ENCODE measurements around the gene PLEKHO1.
"Not testable (repeated sequence)": the region's sequence is repeated elsewhere in the genome, so short reads cannot be mapped to it uniquely, and the experiment has no call there.

The PLEKHO1 gene

DNA sequence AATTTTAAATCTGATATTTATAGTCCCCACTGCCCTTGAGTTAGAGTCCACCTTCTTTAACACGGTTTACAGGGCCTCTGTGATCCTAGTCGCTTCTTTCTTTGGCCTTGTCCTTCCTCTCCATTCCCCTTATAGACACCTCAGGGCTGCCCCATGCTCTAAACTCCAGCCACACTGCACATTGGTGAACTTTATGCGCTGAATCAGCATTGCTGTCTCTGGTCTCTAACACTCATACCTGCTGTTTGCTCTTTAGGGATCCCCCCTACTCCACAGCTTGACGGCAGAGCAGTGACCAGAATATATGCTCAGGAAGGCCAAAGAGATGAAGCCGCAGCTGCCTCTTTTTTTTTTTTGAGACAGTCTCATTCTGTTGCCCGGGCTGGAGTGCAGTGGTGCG is 30.2 kb downstream of the PLEKHO1 start:
- no peak for DNase-seq

DNA sequence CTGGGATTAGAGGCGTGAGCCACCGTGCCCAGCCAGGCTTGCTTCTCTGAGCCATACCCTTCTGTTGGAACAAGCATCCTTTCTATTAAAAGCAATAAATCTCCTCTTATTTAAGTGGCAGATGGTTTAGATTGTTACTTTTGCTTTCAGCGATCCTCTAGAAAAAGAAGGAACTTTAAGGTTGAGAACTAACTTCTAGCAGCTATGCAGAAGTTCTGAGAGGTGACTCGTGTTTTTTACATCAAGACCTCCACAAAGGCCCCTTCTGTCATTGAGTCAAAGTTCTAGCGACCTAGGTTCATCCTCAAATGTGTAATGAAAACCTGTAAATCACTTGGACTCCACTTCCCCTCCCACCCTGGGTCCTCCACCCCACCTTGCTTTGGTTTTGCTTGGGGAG is 30.8 kb downstream of the PLEKHO1 start:
- no peak for DNase-seq

DNA sequence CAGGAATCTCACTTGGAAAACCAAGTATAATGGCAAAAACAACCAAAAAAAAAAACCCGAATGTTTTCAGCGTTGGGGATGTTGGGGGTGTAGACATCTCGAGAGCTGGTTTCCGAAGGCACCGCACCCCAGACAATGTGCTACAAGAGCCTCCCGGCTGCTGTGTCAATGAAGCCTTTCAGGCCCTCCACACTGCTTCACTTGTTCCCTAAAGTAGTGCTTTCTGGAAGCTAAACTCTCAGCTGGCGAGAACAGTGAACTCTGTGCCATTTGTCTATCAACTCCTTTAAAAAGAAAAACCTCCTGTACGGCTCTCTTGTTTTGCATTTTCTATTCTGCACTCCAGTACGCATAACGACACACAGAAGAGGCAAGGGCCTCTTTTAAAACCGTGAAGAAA is 32.5 kb downstream of the PLEKHO1 start:
- DNase-seq = no peak

DNA sequence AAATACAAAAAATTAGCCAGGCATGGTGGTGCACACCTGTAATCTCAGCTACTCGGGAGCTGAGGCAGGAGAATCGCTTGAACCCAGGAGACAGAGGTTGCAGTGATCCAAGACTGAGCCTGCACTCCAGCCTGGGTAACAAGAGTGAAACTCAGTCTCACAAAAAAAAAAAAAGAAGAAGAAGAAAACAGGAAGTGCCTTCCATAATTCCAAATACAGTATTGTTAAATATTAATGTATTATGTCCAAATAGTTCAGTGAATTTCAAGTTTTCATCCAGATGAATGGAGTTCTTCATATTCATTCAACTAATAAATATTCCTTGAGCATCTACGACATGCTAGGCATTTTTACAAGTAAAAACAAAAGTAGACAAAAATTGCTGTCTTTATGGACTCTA is 33.3 kb downstream of the PLEKHO1 start:
- DNase-seq = no peak

DNA sequence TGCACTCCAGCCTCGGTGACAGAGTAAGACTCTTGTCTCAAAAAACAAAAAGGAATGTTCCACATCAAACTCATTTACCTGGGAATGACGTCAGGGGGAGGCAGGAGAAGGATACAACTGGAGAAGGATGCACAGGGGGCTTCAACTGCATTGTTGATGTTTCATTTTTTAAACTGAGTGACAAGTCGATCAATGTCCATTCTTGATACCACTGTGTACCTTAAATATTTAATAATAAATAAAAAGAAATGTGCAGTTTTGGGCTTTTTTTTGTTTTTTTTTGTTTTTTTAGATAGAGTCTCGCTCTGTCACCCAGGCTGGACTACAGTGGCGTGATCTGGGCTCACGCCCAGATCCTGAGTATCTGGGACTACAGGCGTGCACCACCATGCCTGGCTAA is 35.8 kb downstream of the PLEKHO1 start:
- no peak for DNase-seq

DNA sequence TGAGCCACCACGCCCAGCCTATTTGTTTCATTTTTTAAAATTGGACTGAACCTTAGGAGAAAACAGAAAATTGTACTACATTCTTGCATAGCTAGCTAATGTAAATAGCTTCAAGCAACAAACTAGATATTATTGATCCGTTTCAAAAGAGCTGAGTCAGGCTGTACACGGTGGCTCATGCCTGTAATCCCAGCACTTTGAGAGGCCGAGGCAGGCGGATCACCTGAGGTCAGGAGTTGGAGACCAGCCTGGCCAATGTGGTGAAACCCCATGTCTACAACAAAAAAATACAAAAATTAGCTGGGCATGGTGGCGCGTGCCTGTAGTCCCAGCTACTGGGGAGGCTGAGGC is 36.7 kb downstream of the PLEKHO1 start:
- not testable (repeated sequence) for DNase-seq

DNA sequence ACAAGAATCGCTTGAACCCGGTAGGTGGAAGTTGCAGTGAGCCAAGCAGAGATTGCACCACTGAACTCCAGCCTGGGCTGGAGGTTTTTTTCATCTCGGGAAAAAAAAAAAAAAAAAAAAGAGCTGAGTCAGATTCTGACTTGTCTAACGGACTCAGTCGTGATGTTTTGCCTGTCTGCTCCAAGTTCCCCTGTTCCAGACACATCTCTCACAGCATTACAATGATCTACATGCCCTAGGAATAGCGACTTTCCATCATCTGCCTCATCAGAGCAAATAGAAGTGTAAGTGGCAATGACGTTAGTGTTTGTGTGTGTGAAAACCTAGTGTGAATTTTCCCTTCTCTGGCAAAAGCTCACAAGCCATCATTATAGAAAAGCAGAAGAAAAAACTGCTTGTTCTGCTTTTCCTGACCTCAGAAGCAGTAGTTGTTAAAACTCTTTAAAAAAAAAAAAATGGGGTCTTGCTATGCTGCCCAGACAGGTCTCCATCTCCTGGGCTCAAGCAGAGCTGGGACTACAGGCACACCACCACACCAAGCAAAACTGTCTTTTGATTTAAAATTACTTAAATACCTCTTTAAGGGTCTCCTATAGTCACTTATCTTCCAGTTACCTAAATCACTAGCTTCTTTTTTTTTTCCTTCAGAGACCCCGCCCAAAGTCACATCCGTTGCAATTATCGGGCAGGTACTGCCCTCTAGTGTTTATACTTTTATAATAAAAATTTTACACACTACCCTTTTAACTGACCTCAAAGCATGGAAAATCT is 37.3 kb downstream of the PLEKHO1 start:
- DNase-seq = peak; percentile 66 to 80

DNA sequence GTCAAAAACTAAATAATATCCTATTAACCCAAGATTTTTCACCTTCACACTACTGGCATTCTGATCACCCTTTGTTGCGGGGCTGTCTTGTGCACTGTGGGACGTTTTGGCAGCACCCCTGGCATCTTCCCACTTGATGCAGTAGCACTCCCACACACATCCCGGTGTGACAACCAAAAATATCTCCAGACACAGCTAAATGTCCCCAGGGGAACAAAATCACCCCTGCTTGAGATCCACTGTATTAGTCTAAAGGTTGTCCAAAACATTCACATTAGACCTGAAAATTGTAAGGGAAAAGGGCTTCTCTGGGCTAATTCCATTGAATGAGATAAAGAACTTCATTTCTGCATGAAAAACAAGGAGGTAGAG is 37.8 kb downstream of the PLEKHO1 start:
- DNase-seq = no peak

DNA sequence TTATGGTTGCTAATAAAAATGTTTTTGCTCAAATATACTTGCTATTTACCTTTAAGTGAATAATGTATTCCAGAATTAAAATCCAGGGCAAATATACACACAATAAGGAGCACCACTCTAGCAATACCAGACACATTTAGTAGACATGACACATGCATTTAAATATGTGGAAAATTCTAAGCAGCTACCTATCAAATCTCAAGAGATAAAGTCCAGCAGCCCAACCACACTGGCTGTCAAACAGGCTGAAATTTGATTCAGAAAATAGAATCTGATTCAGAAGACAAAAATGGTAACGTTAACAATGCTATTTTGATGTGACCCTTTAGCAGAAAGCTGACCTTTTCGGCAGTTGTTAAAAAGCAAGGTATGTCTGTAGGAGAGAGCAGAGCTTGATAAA is 42.3 kb downstream of the PLEKHO1 start:
- DNase-seq = no peak

DNA sequence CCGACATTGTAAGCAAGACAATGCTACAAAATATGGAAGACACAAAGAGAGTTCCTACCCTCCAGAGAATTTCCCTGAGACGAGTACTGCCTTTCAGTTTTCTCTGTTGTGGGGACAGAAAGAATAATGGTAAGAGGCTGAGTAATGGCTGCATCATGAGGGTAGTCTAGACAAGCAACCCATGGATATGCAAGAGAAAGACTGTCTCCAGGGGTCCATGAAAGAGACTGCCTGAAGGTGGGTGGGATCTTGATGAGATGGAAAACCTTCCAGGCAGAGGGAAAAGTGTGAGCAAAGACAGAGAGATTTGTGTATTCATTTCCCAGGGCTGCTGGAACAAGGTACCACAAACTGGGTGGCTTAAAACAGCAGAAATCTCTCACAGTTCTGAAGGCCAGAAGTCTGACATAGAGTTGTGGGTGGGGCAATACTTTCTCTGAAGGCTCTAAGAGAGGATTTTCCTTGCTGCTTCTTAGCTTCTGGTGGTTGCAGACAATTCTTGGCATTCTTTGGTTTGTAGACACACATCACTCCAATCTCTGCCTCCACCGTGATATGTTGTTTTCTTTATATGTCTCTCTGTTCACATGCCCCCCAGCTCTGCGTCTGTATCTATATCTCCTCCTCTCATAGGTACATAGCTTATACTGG is 44.8 kb downstream of the PLEKHO1 start:
- no peak for DNase-seq

DNA sequence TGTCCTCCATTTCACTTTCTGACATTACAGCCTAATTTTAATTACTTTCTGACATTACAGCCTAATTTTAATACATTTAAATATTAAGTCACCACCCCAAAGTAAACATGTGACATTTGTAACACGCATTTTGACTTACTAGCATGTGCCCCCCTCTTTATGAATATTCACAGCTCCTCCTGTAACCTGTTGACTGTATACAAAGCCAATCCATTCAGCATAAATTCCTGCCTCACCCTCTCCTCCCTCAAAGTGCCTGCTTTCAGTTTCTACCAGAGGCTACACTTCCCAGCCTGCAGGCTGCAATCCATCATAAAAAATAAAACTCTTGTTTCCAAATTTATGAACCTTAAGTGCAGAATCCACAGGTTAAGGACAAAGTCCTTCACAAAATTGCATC is 46.7 kb downstream of the PLEKHO1 start:
- no peak for DNase-seq

DNA sequence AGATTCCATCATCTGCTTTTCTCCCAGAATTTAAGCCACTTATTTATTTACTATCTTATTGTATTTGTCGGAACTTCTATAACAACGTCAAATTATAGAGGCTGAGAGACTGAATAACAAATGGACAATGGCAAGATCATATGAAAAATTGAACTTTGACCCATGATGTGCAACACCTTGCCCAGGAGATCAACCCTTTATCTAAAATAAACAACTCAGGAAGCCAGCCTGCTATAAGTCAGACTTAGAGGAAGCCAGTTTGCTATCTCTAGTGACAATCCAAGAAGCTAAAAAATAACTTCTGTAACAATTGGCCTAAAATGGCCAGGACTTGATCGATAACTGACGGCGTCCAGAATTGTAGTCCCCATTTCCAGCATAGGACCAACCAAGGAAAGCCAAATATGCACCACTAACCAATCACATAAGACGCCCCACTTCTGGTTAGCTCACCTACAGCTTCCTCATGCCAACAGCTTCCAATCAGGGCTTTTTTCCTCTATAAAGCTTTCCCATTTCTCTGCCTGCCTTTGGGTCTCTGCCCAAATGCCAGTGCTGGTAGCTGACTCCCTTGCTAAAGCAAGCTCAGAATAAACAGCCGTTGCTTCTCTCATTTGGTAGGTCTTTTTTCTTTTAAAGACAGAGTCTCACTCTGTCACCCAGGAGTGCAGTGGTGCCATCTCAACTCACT is 57.7 kb downstream of the PLEKHO1 start:
- DNase-seq = no peak

DNA sequence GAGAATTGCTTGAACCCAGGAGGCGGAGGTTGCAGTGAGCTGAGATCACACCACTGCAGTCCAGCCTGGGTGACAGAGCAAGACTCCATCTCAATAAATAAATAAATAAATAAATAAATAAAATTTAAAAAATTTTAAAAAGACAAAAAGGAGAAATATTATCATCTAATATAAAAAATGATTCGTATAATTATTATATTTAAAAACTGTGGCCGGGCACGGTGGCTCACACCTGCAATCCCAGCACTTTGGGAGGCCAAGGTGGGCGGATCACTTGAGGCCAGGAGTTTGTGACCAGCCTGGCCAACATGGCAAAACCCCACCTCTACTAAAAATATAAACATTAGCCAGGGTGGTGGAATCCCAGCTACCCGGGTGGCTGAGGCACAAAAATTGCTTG is 58.7 kb downstream of the PLEKHO1 start:
- not testable (repeated sequence) for DNase-seq

Data from SHP77 (cell line).